Measurements from ENCODE around the gene PSMA6. TPM values are rescaled to one million over a fixed set of nuclear protein-coding genes. Genes with fewer than 3 reads are reported as not detected.
A peak's percentile ranks its signal among the peaks of the same experiment; 100 is the strongest.

Gene PSMA6
- total and polyA plus RNA-seq, 5 donors from 2014 or later = 132 to 480 (median 347) TPM

GRCh38 chr14:35326375-35326774 is 34.2 kb downstream of the PSMA6 start:
- no peaks in the 10 kb centered on the region for H3K9me3 ChIP-seq (ENCODE audit: control insufficient read depth in 2 of 2, low read length in 2 of 2)
- Mint-ChIP-seq H3K36me3 (no peaks in the 10 kb centered on the region), H3K4me3 (no peak overlapping the region), H3K4me1 (peaks cover 0 to 4% (median 0%) of the 10 kb centered on the region in 4 donors), H3K27me3 (no peaks in the 10 kb centered on the region), H3K27ac (no peak overlapping the region), H3K9me3 (no peaks in the 10 kb centered on the region)
- H3K27ac ChIP-seq (ENCODE audit: insufficient read depth, low read length, poor library complexity, severe bottlenecking) = no peak overlapping the region
- no peaks in the 10 kb centered on the region for H3K27me3 ChIP-seq (ENCODE audit: control insufficient read depth, insufficient read depth, low read length)
- no peak for DNase-seq
- H3K4me3 ChIP-seq (ENCODE audit: low read depth, low read length) = no peak overlapping the region
- no peaks in the 10 kb centered on the region for H3K36me3 ChIP-seq (ENCODE audit: control insufficient read depth, insufficient read depth, low read length)
- no peak for ATAC-seq (ENCODE audit: low read depth in 2 of 2)
- no peaks in the 10 kb centered on the region for H3K4me1 ChIP-seq (ENCODE audit: control insufficient read depth, insufficient read depth, low read length, poor library complexity, severe bottlenecking)

GRCh38 chr14:35331605-35332516 is 39.7 kb downstream of the PSMA6 start:
- Histone ChIP-seq H3K4me1 (ENCODE audit: control insufficient read depth, insufficient read depth, low read length, poor library complexity, severe bottlenecking) (peaks cover 22% of the 10 kb centered on the region), H3K9me3 (ENCODE audit: control insufficient read depth in 2 of 2, low read length in 2 of 2) (no peaks in the 10 kb centered on the region), H3K27me3 (ENCODE audit: control insufficient read depth, insufficient read depth, low read length) (no peaks in the 10 kb centered on the region), H3K4me3 (ENCODE audit: low read depth, low read length) (no peak overlapping the region), H3K27ac (ENCODE audit: insufficient read depth, low read length, poor library complexity, severe bottlenecking) (peak overlapping the region; percentile 29), H3K36me3 (ENCODE audit: control insufficient read depth, insufficient read depth, low read length) (no peaks in the 10 kb centered on the region)
- H3K27me3 Mint-ChIP-seq = no peaks in the 10 kb centered on the region
- ATAC-seq (ENCODE audit: low read depth in 2 of 2) (no peak), DNase-seq (peak in 1 of 3 donors; percentile 18)
- H3K27ac Mint-ChIP-seq = peak overlapping the region; percentile 92 to 98 (median 95)
- peak overlapping the region in 3 of 4 donors; percentile 41 to 61 (median 54) for H3K4me3 Mint-ChIP-seq
- no peaks in the 10 kb centered on the region for H3K9me3 Mint-ChIP-seq
- H3K36me3 Mint-ChIP-seq = no peaks in the 10 kb centered on the region
- peaks cover 11 to 39% (median 23%) of the 10 kb centered on the region in 4 donors for H3K4me1 Mint-ChIP-seq

GRCh38 chr14:35332517-35333263 is 40.5 kb downstream of the PSMA6 start:
- Histone ChIP-seq H3K9me3 (ENCODE audit: control insufficient read depth in 2 of 2, low read length in 2 of 2) (no peaks in the 10 kb centered on the region), H3K4me3 (ENCODE audit: low read depth, low read length) (peak overlapping the region; percentile 45), H3K27me3 (ENCODE audit: control insufficient read depth, insufficient read depth, low read length) (no peaks in the 10 kb centered on the region), H3K27ac (ENCODE audit: insufficient read depth, low read length, poor library complexity, severe bottlenecking) (peak overlapping the region; percentile 61), H3K4me1 (ENCODE audit: control insufficient read depth, insufficient read depth, low read length, poor library complexity, severe bottlenecking) (peaks cover 22% of the 10 kb centered on the region), H3K36me3 (ENCODE audit: control insufficient read depth, insufficient read depth, low read length) (no peaks in the 10 kb centered on the region)
- peak in 2 of 3 donors; percentile 27 to 83 for DNase-seq
- Mint-ChIP-seq H3K27me3 (no peaks in the 10 kb centered on the region), H3K36me3 (no peaks in the 10 kb centered on the region), H3K27ac (peak overlapping the region; percentile 92 to 98 (median 95)), H3K4me3 (peak overlapping the region in 3 of 4 donors; percentile 41 to 61 (median 51)), H3K9me3 (no peaks in the 10 kb centered on the region), H3K4me1 (peaks cover 11 to 39% (median 23%) of the 10 kb centered on the region in 4 donors)
- ATAC-seq (ENCODE audit: low read depth in 2 of 2) = peak; percentile 76

GRCh38 chr14:35333264-35333730 is 41.1 kb downstream of the PSMA6 start:
- no peak for DNase-seq
- H3K36me3 ChIP-seq (ENCODE audit: control insufficient read depth, insufficient read depth, low read length) = no peaks in the 10 kb centered on the region
- Mint-ChIP-seq H3K27me3 (no peaks in the 10 kb centered on the region), H3K4me1 (peaks cover 11 to 39% (median 23%) of the 10 kb centered on the region in 4 donors), H3K27ac (peak overlapping the region; percentile 92 to 98 (median 95)), H3K36me3 (no peaks in the 10 kb centered on the region), H3K4me3 (peak overlapping the region in 3 of 4 donors; percentile 1 to 51 (median 40)), H3K9me3 (no peaks in the 10 kb centered on the region)
- peak overlapping the region; percentile 61 for H3K27ac ChIP-seq (ENCODE audit: insufficient read depth, low read length, poor library complexity, severe bottlenecking)
- H3K4me1 ChIP-seq (ENCODE audit: control insufficient read depth, insufficient read depth, low read length, poor library complexity, severe bottlenecking) = peaks cover 22% of the 10 kb centered on the region
- H3K27me3 ChIP-seq (ENCODE audit: control insufficient read depth, insufficient read depth, low read length) = no peaks in the 10 kb centered on the region
- H3K9me3 ChIP-seq (ENCODE audit: control insufficient read depth in 2 of 2, low read length in 2 of 2) = no peaks in the 10 kb centered on the region
- ATAC-seq (ENCODE audit: low read depth in 2 of 2) = peak; percentile 6 to 7
- H3K4me3 ChIP-seq (ENCODE audit: low read depth, low read length) = peak overlapping the region; percentile 45

GRCh38 chr14:35333797-35334743 is 41.9 kb downstream of the PSMA6 start:
- no peak overlapping the region for H3K4me3 ChIP-seq (ENCODE audit: low read depth, low read length)
- H3K4me1 ChIP-seq (ENCODE audit: control insufficient read depth, insufficient read depth, low read length, poor library complexity, severe bottlenecking) = peaks cover 22% of the 10 kb centered on the region
- H3K27me3 ChIP-seq (ENCODE audit: control insufficient read depth, insufficient read depth, low read length) = no peaks in the 10 kb centered on the region
- H3K27ac ChIP-seq (ENCODE audit: insufficient read depth, low read length, poor library complexity, severe bottlenecking) = peak overlapping the region; percentile 61
- Mint-ChIP-seq H3K36me3 (no peaks in the 10 kb centered on the region), H3K27me3 (no peaks in the 10 kb centered on the region), H3K4me3 (peak overlapping the region in 2 of 4 donors; percentile 40 to 43), H3K27ac (peak overlapping the region; percentile 92 to 98 (median 95)), H3K9me3 (no peaks in the 10 kb centered on the region), H3K4me1 (peaks cover 11 to 39% (median 23%) of the 10 kb centered on the region in 4 donors)
- ATAC-seq (ENCODE audit: low read depth in 2 of 2) (peak; percentile 25), DNase-seq (peak in 1 of 3 donors; percentile 47)
- H3K36me3 ChIP-seq (ENCODE audit: control insufficient read depth, insufficient read depth, low read length) = no peaks in the 10 kb centered on the region
- no peaks in the 10 kb centered on the region for H3K9me3 ChIP-seq (ENCODE audit: control insufficient read depth in 2 of 2, low read length in 2 of 2)

- H3K4me3 ChIP-seq (ENCODE audit: low read depth, low read length) = no peak overlapping the region
- no peak overlapping the region for H3K27ac ChIP-seq (ENCODE audit: insufficient read depth, low read length, poor library complexity, severe bottlenecking)
- H3K9me3 Mint-ChIP-seq = no peaks in the 10 kb centered on the region
- H3K27me3 Mint-ChIP-seq = no peaks in the 10 kb centered on the region
- peak overlapping the region in 2 of 3 donors; percentile 41 to 56 for H3K27ac Mint-ChIP-seq
- H3K36me3 Mint-ChIP-seq = no peaks in the 10 kb centered on the region
- ATAC-seq (ENCODE audit: low read depth in 2 of 2) (no peak), DNase-seq (no peak)
- H3K36me3 ChIP-seq (ENCODE audit: control insufficient read depth, insufficient read depth, low read length) = no peaks in the 10 kb centered on the region
- H3K4me3 Mint-ChIP-seq = no peak overlapping the region
- no peaks in the 10 kb centered on the region for H3K9me3 ChIP-seq (ENCODE audit: control insufficient read depth in 2 of 2, low read length in 2 of 2)
- H3K4me1 ChIP-seq (ENCODE audit: control insufficient read depth, insufficient read depth, low read length, poor library complexity, severe bottlenecking) = peaks cover 22% of the 10 kb centered on the region
- no peaks in the 10 kb centered on the region for H3K27me3 ChIP-seq (ENCODE audit: control insufficient read depth, insufficient read depth, low read length)
- peaks cover 11 to 38% (median 23%) of the 10 kb centered on the region in 4 donors for H3K4me1 Mint-ChIP-seq
These were observed 43.4 kb downstream of the PSMA6 start for GRCh38 chr14:35335388-35336092.
